AG09309 (cell line): ENCODE data around the gene PPFIBP1.

Experiments used
- DNase-seq: peaks from one replicate; pipeline ENCODE4 v3.0.0-alpha.2; 2010; ENCODE audit warnings: low read depth
- H3K4me3 ChIP-seq: 2 replicates; pipeline ENCODE4 v1.5.1; 2011; ENCODE audit warnings: mild to moderate bottlenecking, low read depth, low read length, moderate library complexity; ENCODE audit not compliant: control insufficient read depth
- CTCF ChIP-seq: IDR thresholded peaks from 2 replicates; pipeline ENCODE4 v1.5.1; 2011; ENCODE audit warnings: mild to moderate bottlenecking, low read depth, low read length, inconsistent platforms; ENCODE audit not compliant: insufficient read depth, control insufficient read depth; ENCODE audit errors: missing control alignments

PPFIBP1 gene

DNA sequence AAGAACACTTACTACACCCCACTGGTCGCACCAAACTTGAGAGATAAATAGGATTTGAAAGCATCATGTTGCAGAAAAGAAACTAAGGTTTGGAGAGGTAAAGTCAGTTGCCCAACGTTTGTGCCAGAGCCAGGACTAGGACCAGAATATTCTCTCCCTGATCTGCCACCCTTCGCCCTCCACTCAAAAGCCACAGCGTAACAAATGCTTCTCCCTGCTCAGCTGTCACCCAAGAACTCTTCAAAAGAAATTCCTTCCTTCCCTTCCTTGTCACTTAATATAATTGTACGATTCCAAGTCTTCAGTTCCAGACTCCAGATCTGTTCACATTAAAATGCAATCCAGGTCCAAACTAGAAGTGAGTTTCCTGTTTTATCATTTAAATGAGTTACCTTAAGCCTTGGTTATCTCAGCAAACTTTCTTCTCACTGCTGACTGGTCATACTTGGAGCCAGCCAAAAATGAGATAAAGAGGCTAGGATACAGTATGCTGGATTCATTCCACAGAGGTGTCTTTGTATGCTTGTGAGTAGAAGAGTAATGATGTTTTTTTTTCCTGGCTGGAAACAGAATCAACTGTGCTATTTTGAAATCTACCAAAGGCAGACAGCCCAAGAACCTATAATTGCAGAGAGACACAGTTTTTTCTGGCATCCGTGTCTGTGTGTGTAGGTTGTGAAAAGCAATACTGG lies 12.8 kb upstream of the PPFIBP1 start:
- no peak overlapping the region for H3K4me3 ChIP-seq
- no peak for DNase-seq
- no peak for TF ChIP-seq CTCF

DNA sequence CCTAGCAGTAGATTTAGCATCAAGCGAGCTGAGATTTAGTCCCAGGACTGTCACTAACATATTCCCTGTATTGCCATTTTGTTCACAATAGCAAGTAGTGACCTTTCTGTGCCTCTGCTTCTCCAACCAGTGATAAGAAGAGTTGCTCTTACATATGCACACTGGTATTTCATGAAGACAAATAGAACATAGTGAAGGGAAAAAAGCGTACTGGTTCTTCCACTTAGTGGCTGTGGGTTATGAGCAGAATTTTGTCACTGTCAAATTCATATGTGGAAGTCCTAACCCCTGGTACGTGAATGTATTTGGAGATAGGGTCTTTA lies 12.3 kb upstream of the PPFIBP1 start:
- H3K4me3 ChIP-seq = no peak overlapping the region
- TF ChIP-seq CTCF = no peak
- no peak for DNase-seq

- DNase-seq = no peak
- TF ChIP-seq CTCF = no peak
- no peak overlapping the region for H3K4me3 ChIP-seq
Measured at GRCh38 chr12:27513155-27513824, 10.7 kb upstream of the PPFIBP1 start.

GRCh38 chr12:27515671-27516070 lies 8.3 kb upstream of the PPFIBP1 start:
- no peak overlapping the region for H3K4me3 ChIP-seq
- no peak for TF ChIP-seq CTCF
- DNase-seq = no peak

GRCh38 chr12:27516625-27517024 lies 7.4 kb upstream of the PPFIBP1 start:
- no peak for DNase-seq
- TF ChIP-seq CTCF = no peak
- H3K4me3 ChIP-seq = no peak overlapping the region

DNA sequence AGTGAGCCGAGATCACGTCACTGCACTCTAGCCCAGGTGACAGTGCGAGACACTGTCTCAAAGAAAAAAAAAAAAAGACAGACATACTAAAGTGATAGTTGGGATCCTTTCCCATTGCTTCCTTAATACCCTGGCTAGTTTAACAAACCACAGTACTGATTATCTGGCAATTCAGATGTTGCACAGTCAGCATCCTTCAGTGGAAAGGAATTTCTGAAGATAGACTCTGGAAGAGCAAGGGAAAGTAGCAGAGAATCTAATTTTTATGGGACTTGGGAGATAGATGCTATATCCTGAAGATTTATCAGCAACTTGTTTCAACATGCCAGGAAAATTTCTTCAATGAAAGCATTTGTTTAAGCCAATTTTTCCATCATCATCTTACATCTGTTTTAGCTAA lies 6.5 kb upstream of the PPFIBP1 start:
- TF ChIP-seq CTCF = no peak
- no peak overlapping the region for H3K4me3 ChIP-seq
- DNase-seq = no peak
